ENCODE results near the gene SLC6A18.
"Not testable (repeated sequence)": the region's sequence is repeated elsewhere in the genome, so short reads cannot be mapped to it uniquely, and the experiment has no call there.

- not testable (repeated sequence) for TF ChIP-seq ZNF677 (tag by site-specific recombination; IDR thresholded peaks at IDR 0.05); ZBTB10 (tag by site-specific recombination; IDR thresholded peaks at IDR 0.05); ZNF221 (tag by site-specific recombination; IDR thresholded peaks at IDR 0.05; ENCODE audit: borderline replicate concordance); CTCF (tag by site-specific recombination; IDR thresholded peaks at IDR 0.05); PRDM2 (tag by site-specific recombination; IDR thresholded peaks at IDR 0.05; ENCODE audit: borderline replicate concordance); ZNF629 (tag by site-specific recombination; IDR thresholded peaks at IDR 0.05); ZBTB49 (tag by site-specific recombination; IDR thresholded peaks at IDR 0.05; ENCODE audit: low read depth); KLF1 (tag by site-specific recombination; IDR thresholded peaks at IDR 0.05); ZNF302 (tag by site-specific recombination; IDR thresholded peaks at IDR 0.05; ENCODE audit: low read depth); ZNF660 (tag by site-specific recombination; IDR thresholded peaks at IDR 0.05); ZNF426 (tag by site-specific recombination; IDR thresholded peaks at IDR 0.05); ZNF654 (tag by site-specific recombination; IDR thresholded peaks at IDR 0.05; ENCODE audit: low read depth); ZEB2 (tag by site-specific recombination; IDR thresholded peaks at IDR 0.05); ZNF548 (tag by site-specific recombination; IDR thresholded peaks at IDR 0.05)
Observed at GRCh38 chr5:1284336-1284970, 59.3 kb downstream of the SLC6A18 start.
